HCT116 (cell line): Measurements from ENCODE around the gene PYROXD2. TPM values are rescaled to one million over a fixed set of nuclear protein-coding genes. Genes with fewer than 3 reads are reported as not detected.

Experiments
- ATAC-seq: fragments of 200-7000 bp; cut with Tn5 transposase; 2 replicates; pipeline ENCODE4 v1.9.1; 2020; ENCODE audit warnings: mild to moderate bottlenecking, moderate library complexity
- BruUV-seq: library from RNA; stranded (reverse); fragments of 400-500 nt; replicated peaks from 2 replicates; lab custom pipeline; 2021; lab: Mats Ljungman, UMichigan
- CTCF ChIA-PET: fragments of 300-600 bp; sonication (Branson Sonifier 250); formaldehyde crosslinking; loops from one replicate; lab custom pipeline; 2021; ENCODE audit warnings: antibody characterized with exemption; lab: Charles Lee
- POLR2A ChIA-PET: fragments of 300-600, 350-600 bp; sonication (Branson Sonifier 250); formaldehyde crosslinking; loops from one replicate; lab custom pipeline; 2021; ENCODE audit warnings: antibody characterized with exemption; lab: Charles Lee
- RAD21 ChIA-PET, 2 experiments: fragments of 300-600 bp; sonication (Branson Sonifier 250); formaldehyde crosslinking; loops; one replicate each; lab custom pipeline; 2023; ENCODE audit warnings: low total read pairs in 2 of 2; ENCODE audit not compliant: uncharacterized antibody in 2 of 2, unreplicated experiment in 2 of 2, low non-redundant PET in 1 of 2; lab: Charles Lee
- DNase-seq: peaks from one replicate; pipeline ENCODE4 v3.0.0-alpha.2; 2010; ENCODE audit warnings: low read depth, low spot score
- H2AFZ ChIP-seq: fragments of 200-600 bp; shearing (Covaris generic), sonication (generic); 2 replicates; pipeline ENCODE4 v1.6.1; 2017; ENCODE audit warnings: low read depth, mixed run types, mixed read lengths, antibody characterized with exemption, low read length; ENCODE audit not compliant: poor library complexity, severe bottlenecking
- H3K27ac ChIP-seq: 2 replicates; pipeline ENCODE4 v1.5.1; 2012; ENCODE audit warnings: low read depth, low read length
- H3K27me3 ChIP-seq: fragments of 200-600 bp; sonication (generic); 2 replicates; pipeline ENCODE4 v1.6.1; 2016; ENCODE audit warnings: mixed run types, low read length, mixed read lengths; ENCODE audit not compliant: insufficient read depth
- H3K36me3 ChIP-seq, 2 experiments: fragments of 200-500 bp in 1 of 2; fragments of 200-600 bp in 1 of 2; sonication (Bioruptor generic) in 1 of 2; sonication (generic) in 1 of 2; 2 replicates each; pipeline versions ENCODE4 v1.5.1 to v1.6.1; 2014 to 2016; ENCODE audit warnings: low read length in 2 of 2, inconsistent platforms in 1 of 2, mixed read lengths in 1 of 2, mixed run types in 1 of 2; ENCODE audit not compliant: insufficient read depth in 2 of 2, control insufficient read depth in 1 of 2
- H3K4me1 ChIP-seq, 2 experiments: fragments of 200-600 bp in 1 of 2; sonication (generic) in 1 of 2; 2 replicates each; pipeline versions ENCODE4 v1.5.1 to v1.6.1; 2012 to 2017; ENCODE audit warnings: low read length in 2 of 2, inconsistent platforms in 1 of 2, mild to moderate bottlenecking in 1 of 2, mixed read lengths in 1 of 2, mixed run types in 1 of 2, moderate library complexity in 1 of 2; ENCODE audit not compliant: insufficient read depth in 2 of 2, control insufficient read depth in 1 of 2
- H3K4me2 ChIP-seq: fragments of 200-600 bp; sonication (generic); 2 replicates; pipeline ENCODE4 v1.6.1; 2017; ENCODE audit warnings: mixed run types, low read length, mixed read lengths
- H3K4me3 ChIP-seq, 2 experiments: fragments of 200-600 bp in 1 of 2; sonication (generic) in 1 of 2; replicated peaks in 1 of 2; 2 replicates each; pipeline ENCODE4 v1.5.1; 2011 to 2016; ENCODE audit warnings: low read length in 2 of 2, control low read depth in 1 of 2, low read depth in 1 of 2, mild to moderate bottlenecking in 1 of 2, mixed read lengths in 1 of 2, mixed run types in 1 of 2
- H3K79me2 ChIP-seq: fragments of 200-600 bp; sonication (generic); 2 replicates; pipeline ENCODE4 v1.6.1; 2017; ENCODE audit warnings: mild to moderate bottlenecking, mixed run types, low read length, moderate library complexity, mixed read lengths; ENCODE audit not compliant: insufficient read depth
- H3K9ac ChIP-seq: fragments of 200-600 bp; sonication (generic); 2 replicates; pipeline ENCODE4 v1.6.1; 2016; ENCODE audit warnings: low read length, mixed read lengths
- H3K9me2 ChIP-seq: fragments of 200-600 bp; sonication (generic), shearing (Covaris generic); 2 replicates; pipeline ENCODE4 v1.6.1; 2017; ENCODE audit warnings: mixed run types, mild to moderate bottlenecking, moderate library complexity; ENCODE audit not compliant: insufficient read depth
- H3K9me3 ChIP-seq, 2 experiments: fragments of 200-500 bp in 1 of 2; fragments of 200-600 bp in 1 of 2; sonication (Bioruptor generic) in 1 of 2; sonication (generic) in 1 of 2; 2 replicates each; pipeline ENCODE4 v1.6.1; 2014 to 2017; ENCODE audit warnings: low read length in 2 of 2, mixed read lengths in 2 of 2, inconsistent platforms in 1 of 2, low read depth in 1 of 2, mild to moderate bottlenecking in 1 of 2, mixed run types in 1 of 2, moderate library complexity in 1 of 2; ENCODE audit not compliant: control insufficient read depth in 1 of 2, insufficient read depth in 1 of 2
- H4K20me1 ChIP-seq: fragments of 200-600 bp; sonication (generic), shearing (Covaris generic); 2 replicates; pipeline ENCODE4 v1.6.1; 2017; ENCODE audit warnings: mixed run types, mild to moderate bottlenecking, moderate library complexity; ENCODE audit not compliant: insufficient read depth
- CBX3 ChIP-seq: IDR thresholded peaks from 2 replicates; pipeline ENCODE4 v1.6.1; 2012; ENCODE audit warnings: low read depth
- CEBPB ChIP-seq: IDR thresholded peaks from 2 replicates; pipeline ENCODE4 v1.6.1; 2012; ENCODE audit warnings: low read depth
- ELF1 ChIP-seq: IDR thresholded peaks from 2 replicates; pipeline ENCODE4 v1.6.1; 2012; ENCODE audit warnings: low read depth, borderline replicate concordance
- EZH2 ChIP-seq: fragments of 200-600 bp; sonication (generic); IDR thresholded peaks from 2 replicates; pipeline ENCODE4 v1.6.1; 2017; ENCODE audit warnings: antibody characterized with exemption, mixed run types
- FOSL1 ChIP-seq: IDR thresholded peaks from 2 replicates; pipeline ENCODE4 v1.6.1; 2012; ENCODE audit warnings: low read depth
- JUND ChIP-seq: IDR thresholded peaks from 2 replicates; pipeline ENCODE4 v1.6.1; 2012
- POLR2AphosphoS5 ChIP-seq: IDR thresholded peaks from 2 replicates; pipeline ENCODE4 v1.6.1; 2011; ENCODE audit warnings: mild to moderate bottlenecking, low read depth, low read length, moderate library complexity
- RAD21 ChIP-seq: IDR thresholded peaks from 2 replicates; pipeline ENCODE4 v1.6.1; 2012; ENCODE audit warnings: low read depth, mild to moderate bottlenecking
- SIN3A ChIP-seq: IDR thresholded peaks from 2 replicates; pipeline ENCODE4 v1.6.1; 2012; ENCODE audit warnings: low read depth
- SP1 ChIP-seq: IDR thresholded peaks from 2 replicates; pipeline ENCODE4 v1.6.1; 2012; ENCODE audit warnings: low read depth
- TCF7L2 ChIP-seq: IDR thresholded peaks from 2 replicates; pipeline ENCODE4 v1.7.0; 2011; ENCODE audit warnings: borderline replicate concordance, inconsistent platforms; ENCODE audit not compliant: insufficient read depth, insufficient read length; ENCODE audit errors: extremely low read depth
- YY1 ChIP-seq: IDR thresholded peaks from 2 replicates; pipeline ENCODE4 v1.6.1; 2011; ENCODE audit warnings: low read length, low read depth, moderate library complexity, mild to moderate bottlenecking; ENCODE audit not compliant: insufficient replicate concordance; ENCODE audit errors: extremely low read depth
- ZFX ChIP-seq: fragments of 450-650 bp; IDR thresholded peaks from 2 replicates; pipeline ENCODE4 v1.6.1; 2017
- ZNF274 ChIP-seq: fragments of 200-500 bp; sonication (Bioruptor generic); IDR thresholded peaks from 2 replicates; pipeline ENCODE4 v1.6.1; 2014; ENCODE audit warnings: mild to moderate bottlenecking, low read depth, low read length, inconsistent platforms
- intact Hi-C: fragments of 100-400 bp; cut with micrococcal nuclease; formaldehyde crosslinking; loops from 2 replicates; pipeline ENCODE4 v1.10.0; 2022
- total RNA-seq: library from RNA; stranded (reverse); gene quantifications from one replicate; pipeline ENCODE4 v1.2.1, GENCODE V29; 2021; ENCODE audit not compliant: unreplicated experiment
- TF ChIP-seq, protein P1 (sequence below), 3 experiments: fragments of 200-600 bp in 1 of 3; sonication (generic) in 1 of 3; IDR thresholded peaks in 2 of 3; conservative IDR thresholded peaks in 1 of 3; 2 replicates each; pipeline ENCODE4 v1.5.1; 2012 to 2017; ENCODE audit warnings: low read depth in 2 of 3, low read length in 2 of 3, antibody characterized with exemption in 1 of 3, borderline replicate concordance in 1 of 3, control low read depth in 1 of 3, mild to moderate bottlenecking in 1 of 3, mixed read lengths in 1 of 3, mixed run types in 1 of 3, moderate library complexity in 1 of 3; ENCODE audit not compliant: insufficient read depth in 1 of 3
- TF ChIP-seq, protein P2 (sequence below): IDR thresholded peaks from 2 replicates; pipeline ENCODE4 v1.6.1; 2012; ENCODE audit warnings: low read depth
- TF ChIP-seq, protein P3 (sequence below): IDR thresholded peaks from 2 replicates; pipeline ENCODE4 v1.6.1; 2011; ENCODE audit warnings: mild to moderate bottlenecking, low read length, moderate library complexity; ENCODE audit not compliant: insufficient replicate concordance; ENCODE audit errors: extremely low read depth
- TF ChIP-seq, protein P4 (sequence below): IDR thresholded peaks from 2 replicates; pipeline ENCODE4 v1.6.1; 2012

PYROXD2 gene
- total RNA-seq, 1 experiment from 2014 or later: 14.2 TPM

DNA sequence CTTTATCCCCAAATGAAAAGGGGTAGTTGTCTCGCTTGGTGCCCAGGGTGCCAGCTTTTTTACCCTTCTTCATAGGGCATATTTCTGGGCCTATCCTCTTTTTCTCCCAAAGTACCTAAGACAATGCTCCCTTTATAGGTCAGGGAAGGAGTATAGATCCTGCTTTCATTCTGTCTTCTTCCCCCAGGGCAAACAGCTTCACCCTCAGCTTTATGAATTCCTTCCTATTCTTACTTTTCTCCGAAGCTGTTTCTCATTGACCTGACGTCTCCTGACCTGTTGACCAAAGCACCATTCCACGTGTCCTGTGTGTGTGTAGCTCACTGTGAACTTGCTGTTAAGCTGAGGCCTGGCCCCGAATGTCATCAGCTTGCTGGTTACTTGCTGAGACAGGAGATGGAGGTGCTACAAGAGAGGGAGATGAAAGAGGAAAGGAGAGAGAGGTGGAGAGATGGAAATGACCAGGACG, 48.9 kb downstream of the PYROXD2 start:
- TF ChIP-seq ZNF274 (no peak), ZFX (no peak), SIN3A (no peak), CBX3 (no peak), FOSL1 (no peak), CEBPB (no peak), TCF7L2 (no peak), SP1 (no peak), RAD21 (no peak), ELF1 (no peak), EZH2 (no peak), JUND (no peak), YY1 (no peak), POLR2AphosphoS5 (no peak)
- TF ChIP-seq, protein P1, sequence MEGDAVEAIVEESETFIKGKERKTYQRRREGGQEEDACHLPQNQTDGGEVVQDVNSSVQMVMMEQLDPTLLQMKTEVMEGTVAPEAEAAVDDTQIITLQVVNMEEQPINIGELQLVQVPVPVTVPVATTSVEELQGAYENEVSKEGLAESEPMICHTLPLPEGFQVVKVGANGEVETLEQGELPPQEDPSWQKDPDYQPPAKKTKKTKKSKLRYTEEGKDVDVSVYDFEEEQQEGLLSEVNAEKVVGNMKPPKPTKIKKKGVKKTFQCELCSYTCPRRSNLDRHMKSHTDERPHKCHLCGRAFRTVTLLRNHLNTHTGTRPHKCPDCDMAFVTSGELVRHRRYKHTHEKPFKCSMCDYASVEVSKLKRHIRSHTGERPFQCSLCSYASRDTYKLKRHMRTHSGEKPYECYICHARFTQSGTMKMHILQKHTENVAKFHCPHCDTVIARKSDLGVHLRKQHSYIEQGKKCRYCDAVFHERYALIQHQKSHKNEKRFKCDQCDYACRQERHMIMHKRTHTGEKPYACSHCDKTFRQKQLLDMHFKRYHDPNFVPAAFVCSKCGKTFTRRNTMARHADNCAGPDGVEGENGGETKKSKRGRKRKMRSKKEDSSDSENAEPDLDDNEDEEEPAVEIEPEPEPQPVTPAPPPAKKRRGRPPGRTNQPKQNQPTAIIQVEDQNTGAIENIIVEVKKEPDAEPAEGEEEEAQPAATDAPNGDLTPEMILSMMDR (IDR thresholded peaks at IDR 0.05 in 2 of 3, conservative IDR thresholded peaks at IDR 0.05 in 1 of 3; ENCODE audit: borderline replicate concordance in 1 of 3, insufficient read depth in 1 of 3, low read depth in 2 of 3, low read length in 2 of 3): no peak
- TF ChIP-seq, protein P2, sequence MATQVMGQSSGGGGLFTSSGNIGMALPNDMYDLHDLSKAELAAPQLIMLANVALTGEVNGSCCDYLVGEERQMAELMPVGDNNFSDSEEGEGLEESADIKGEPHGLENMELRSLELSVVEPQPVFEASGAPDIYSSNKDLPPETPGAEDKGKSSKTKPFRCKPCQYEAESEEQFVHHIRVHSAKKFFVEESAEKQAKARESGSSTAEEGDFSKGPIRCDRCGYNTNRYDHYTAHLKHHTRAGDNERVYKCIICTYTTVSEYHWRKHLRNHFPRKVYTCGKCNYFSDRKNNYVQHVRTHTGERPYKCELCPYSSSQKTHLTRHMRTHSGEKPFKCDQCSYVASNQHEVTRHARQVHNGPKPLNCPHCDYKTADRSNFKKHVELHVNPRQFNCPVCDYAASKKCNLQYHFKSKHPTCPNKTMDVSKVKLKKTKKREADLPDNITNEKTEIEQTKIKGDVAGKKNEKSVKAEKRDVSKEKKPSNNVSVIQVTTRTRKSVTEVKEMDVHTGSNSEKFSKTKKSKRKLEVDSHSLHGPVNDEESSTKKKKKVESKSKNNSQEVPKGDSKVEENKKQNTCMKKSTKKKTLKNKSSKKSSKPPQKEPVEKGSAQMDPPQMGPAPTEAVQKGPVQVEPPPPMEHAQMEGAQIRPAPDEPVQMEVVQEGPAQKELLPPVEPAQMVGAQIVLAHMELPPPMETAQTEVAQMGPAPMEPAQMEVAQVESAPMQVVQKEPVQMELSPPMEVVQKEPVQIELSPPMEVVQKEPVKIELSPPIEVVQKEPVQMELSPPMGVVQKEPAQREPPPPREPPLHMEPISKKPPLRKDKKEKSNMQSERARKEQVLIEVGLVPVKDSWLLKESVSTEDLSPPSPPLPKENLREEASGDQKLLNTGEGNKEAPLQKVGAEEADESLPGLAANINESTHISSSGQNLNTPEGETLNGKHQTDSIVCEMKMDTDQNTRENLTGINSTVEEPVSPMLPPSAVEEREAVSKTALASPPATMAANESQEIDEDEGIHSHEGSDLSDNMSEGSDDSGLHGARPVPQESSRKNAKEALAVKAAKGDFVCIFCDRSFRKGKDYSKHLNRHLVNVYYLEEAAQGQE: no peak
- TF ChIP-seq, protein P3, sequence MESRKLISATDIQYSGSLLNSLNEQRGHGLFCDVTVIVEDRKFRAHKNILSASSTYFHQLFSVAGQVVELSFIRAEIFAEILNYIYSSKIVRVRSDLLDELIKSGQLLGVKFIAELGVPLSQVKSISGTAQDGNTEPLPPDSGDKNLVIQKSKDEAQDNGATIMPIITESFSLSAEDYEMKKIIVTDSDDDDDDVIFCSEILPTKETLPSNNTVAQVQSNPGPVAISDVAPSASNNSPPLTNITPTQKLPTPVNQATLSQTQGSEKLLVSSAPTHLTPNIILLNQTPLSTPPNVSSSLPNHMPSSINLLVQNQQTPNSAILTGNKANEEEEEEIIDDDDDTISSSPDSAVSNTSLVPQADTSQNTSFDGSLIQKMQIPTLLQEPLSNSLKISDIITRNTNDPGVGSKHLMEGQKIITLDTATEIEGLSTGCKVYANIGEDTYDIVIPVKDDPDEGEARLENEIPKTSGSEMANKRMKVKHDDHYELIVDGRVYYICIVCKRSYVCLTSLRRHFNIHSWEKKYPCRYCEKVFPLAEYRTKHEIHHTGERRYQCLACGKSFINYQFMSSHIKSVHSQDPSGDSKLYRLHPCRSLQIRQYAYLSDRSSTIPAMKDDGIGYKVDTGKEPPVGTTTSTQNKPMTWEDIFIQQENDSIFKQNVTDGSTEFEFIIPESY: no peak
- TF ChIP-seq, protein P4, sequence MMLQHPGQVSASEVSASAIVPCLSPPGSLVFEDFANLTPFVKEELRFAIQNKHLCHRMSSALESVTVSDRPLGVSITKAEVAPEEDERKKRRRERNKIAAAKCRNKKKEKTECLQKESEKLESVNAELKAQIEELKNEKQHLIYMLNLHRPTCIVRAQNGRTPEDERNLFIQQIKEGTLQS: no peak
- TF ChIP-seq, all 23 proteins: peak for 0
- H3K9me2 ChIP-seq: no peaks in the 10 kb centered on the region
- CTCF ChIA-PET: no interaction called here
- no peak for DNase-seq
- BruUV-seq: no TSS peak
- no peaks in the 10 kb centered on the region for H3K9me3 ChIP-seq
- no peak overlapping the region for H3K4me3 ChIP-seq
- 0 out of 4 replicates have a peak, but pooled peaks cover 0 to under 1% of the 10 kb centered on the region in 2 experiments for H3K4me1 ChIP-seq
- RAD21 ChIA-PET: no interaction called here
- ATAC-seq: no peak
- H3K9ac ChIP-seq: no peak overlapping the region
- no peaks in the 10 kb centered on the region for H3K36me3 ChIP-seq
- no peaks in the 10 kb centered on the region for H3K79me2 ChIP-seq
- H3K27me3 ChIP-seq: no peaks in the 10 kb centered on the region
- no peak overlapping the region for H2AFZ ChIP-seq
- intact Hi-C loops: no loop called here
- no peak overlapping the region for H3K27ac ChIP-seq
- H4K20me1 ChIP-seq: no peaks in the 10 kb centered on the region
- POLR2A ChIA-PET: no interaction called here
- no peak overlapping the region for H3K4me2 ChIP-seq
